Hematopoietic multipotent progenitor cell treated with erythropoietin and hydrocortisone succinate and interleukin-3 and kit ligand, for 17 days (in vitro differentiated cells): ENCODE measurements around the gene FUT9.

Experiments
- DNase-seq: peaks from one replicate; pipeline ENCODE4 v3.0.0-alpha.2; 2015; ENCODE audit warnings: low spot score

FUT9 gene

GRCh38 chr6:96015518-96016333 is at the start of gene FUT9:
Gene FUT9 (plus strand): TSS chr6:96015974. CDS start chr6:96203156, 187,182 bp downstream.
- DNase-seq, result no peak

GRCh38 chr6:95967594-95967993 is 48.2 kb upstream of the FUT9 start:
- no peak for DNase-seq

- no peak for DNase-seq
Measured at GRCh38 chr6:95973976-95974375, 41.8 kb upstream of the FUT9 start.

- DNase-seq, result no peak
Measured at GRCh38 chr6:95978230-95978629, 37.5 kb upstream of the FUT9 start.

GRCh38 chr6:95991906-95992305 is 23.9 kb upstream of the FUT9 start:
- no peak for DNase-seq

- no peak for DNase-seq
Measured at GRCh38 chr6:95994151-95994550, 21.6 kb upstream of the FUT9 start.

GRCh38 chr6:95998133-95998532 is 17.6 kb upstream of the FUT9 start:
- DNase-seq, result no peak

- no peak for DNase-seq
Measured at GRCh38 chr6:96001891-96002575, 13.7 kb upstream of the FUT9 start.

GRCh38 chr6:96002576-96002910 is 13.2 kb upstream of the FUT9 start:
- DNase-seq, result no peak

- no peak for DNase-seq
Measured at GRCh38 chr6:96002912-96003311, 12.9 kb upstream of the FUT9 start.

GRCh38 chr6:96007663-96008062 is 8.1 kb upstream of the FUT9 start:
- no peak for DNase-seq

GRCh38 chr6:96013531-96013930 is 2.2 kb upstream of the FUT9 start:
- DNase-seq, result no peak

- DNase-seq, result no peak
Measured at GRCh38 chr6:96014846-96015517, 792 bp upstream of the FUT9 start.

- no peak for DNase-seq
Measured at GRCh38 chr6:96016334-96017069, 728 bp downstream of the FUT9 start.

- DNase-seq, result no peak
Measured at GRCh38 chr6:96017070-96017359, 1.2 kb downstream of the FUT9 start.

- DNase-seq, result no peak
Measured at GRCh38 chr6:96022225-96022624, 6.5 kb downstream of the FUT9 start.

- no peak for DNase-seq
Measured at GRCh38 chr6:96032661-96033060, 16.9 kb downstream of the FUT9 start.

GRCh38 chr6:96051555-96051954 is 35.8 kb downstream of the FUT9 start:
- no peak for DNase-seq

- no peak for DNase-seq
Measured at GRCh38 chr6:96058082-96058481, 42.3 kb downstream of the FUT9 start.

GRCh38 chr6:96059586-96059985 is 43.8 kb downstream of the FUT9 start:
- no peak for DNase-seq

- no peak for DNase-seq
Measured at GRCh38 chr6:96060249-96060648, 44.5 kb downstream of the FUT9 start.

- no peak for DNase-seq
Measured at GRCh38 chr6:96065213-96065612, 49.4 kb downstream of the FUT9 start.

- no peak for DNase-seq
Measured at GRCh38 chr6:96066376-96066775, 50.6 kb downstream of the FUT9 start.
